ENCODE measurements around the gene CORO1C.

Gene CORO1C

DNA sequence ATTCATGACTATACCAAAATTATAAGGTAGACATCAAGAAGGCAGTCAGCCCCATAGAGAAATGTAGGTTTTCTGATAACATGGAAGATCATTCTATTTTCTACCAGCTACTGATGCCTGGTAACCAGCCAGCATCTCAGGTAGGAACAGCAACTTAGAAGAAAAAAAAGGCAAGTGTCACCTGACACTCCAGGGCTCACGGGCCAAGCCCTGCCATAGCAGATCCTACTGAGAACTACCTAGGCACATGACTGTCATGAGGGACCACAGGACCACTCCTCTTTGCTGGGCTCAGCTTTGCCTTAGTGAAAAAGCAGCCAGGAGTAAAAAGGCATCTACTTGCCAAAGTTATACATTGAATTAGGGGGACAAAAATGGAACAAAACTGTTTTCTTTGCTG, 33.4 kb downstream of the CORO1C start:
- peaks cover 17 to 21% of the 10 kb centered on the region in 2 experiments for H3K4me1 ChIP-seq (ENCODE audit: control insufficient read depth in 1 of 2, insufficient read depth in 2 of 2, low read length in 2 of 2)
- peaks cover 3% of the 10 kb centered on the region for H3K79me1 ChIP-seq (ENCODE audit: low read length)
- H4K12ac ChIP-seq (ENCODE audit: low read depth, low read length): no peak overlapping the region
- H3K4ac ChIP-seq (ENCODE audit: low read depth, low read length): peak overlapping the region; percentile 5
- no peak overlapping the region for H4K91ac ChIP-seq (ENCODE audit: low read depth, low read length)
- H3K27ac ChIP-seq (ENCODE audit: low read depth, low read length): no peak overlapping the region
- no peak overlapping the region for H3K9ac ChIP-seq (ENCODE audit: low read length)
- H3K14ac ChIP-seq (ENCODE audit: low read length): no peak overlapping the region
- no peak overlapping the region for H2AK5ac ChIP-seq (ENCODE audit: low read length)
- H2AFZ ChIP-seq (ENCODE audit: insufficient read depth, low read length, poor library complexity): no peak overlapping the region
- H2BK12ac ChIP-seq (ENCODE audit: low read length): no peak overlapping the region
- H2BK5ac ChIP-seq (ENCODE audit: low read depth, low read length, poor library complexity): no peak overlapping the region
- no peak overlapping the region for H3K18ac ChIP-seq (ENCODE audit: low read length)
- no peaks in the 10 kb centered on the region for H3K9me3 ChIP-seq (ENCODE audit: insufficient read depth, low read depth, low read length)
- no peak overlapping the region for H3K23ac ChIP-seq (ENCODE audit: low read length)
- WGBS (ENCODE audit: extremely low coverage, insufficient coverage, insufficient read length): no CpG with 5 or more reads among the region's 1 CpG
- DNase-seq: no peak
- no peak overlapping the region for H3K4me2 ChIP-seq (ENCODE audit: low read length)
- peaks cover 9% of the 10 kb centered on the region for H3K79me2 ChIP-seq (ENCODE audit: control insufficient read depth, insufficient read depth, low read length, poor library complexity)
- H3K27me3 ChIP-seq (ENCODE audit: insufficient read depth, low read length): no peaks in the 10 kb centered on the region
- peaks cover 6 to 20% of the 10 kb centered on the region in 2 experiments for H3K36me3 ChIP-seq (ENCODE audit: control insufficient read depth in 1 of 2, insufficient read depth in 2 of 2, low read length in 2 of 2)
- no peak overlapping the region for H3K4me3 ChIP-seq (ENCODE audit: low read depth, low read length)
- H2BK120ac ChIP-seq (ENCODE audit: insufficient read depth, low read length, poor library complexity): no peak overlapping the region
- no peak overlapping the region for H4K8ac ChIP-seq (ENCODE audit: low read depth, low read length)

DNA sequence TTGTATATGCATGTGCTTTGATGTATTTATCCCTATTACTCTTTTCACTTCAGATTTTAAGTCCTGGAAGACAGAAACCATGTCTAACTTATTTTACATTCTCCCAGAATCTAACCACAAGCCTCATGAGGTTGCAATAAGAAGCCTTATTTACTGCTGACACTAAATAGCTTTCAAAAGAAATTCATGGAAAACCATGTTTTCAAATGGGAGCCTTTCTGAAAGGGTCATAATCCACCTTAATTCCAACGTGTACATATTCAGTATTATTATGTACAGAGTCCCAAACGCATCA, 34.4 kb downstream of the CORO1C start:
- Histone ChIP-seq H3K79me2 (ENCODE audit: control insufficient read depth, insufficient read depth, low read length, poor library complexity) (peaks cover 8% of the 10 kb centered on the region), H2BK12ac (ENCODE audit: low read length) (no peak overlapping the region), H4K12ac (ENCODE audit: low read depth, low read length) (no peak overlapping the region), H4K8ac (ENCODE audit: low read depth, low read length) (no peak overlapping the region), H2AFZ (ENCODE audit: insufficient read depth, low read length, poor library complexity) (no peak overlapping the region), H3K18ac (ENCODE audit: low read length) (no peak overlapping the region), H3K23ac (ENCODE audit: low read length) (no peak overlapping the region), H3K9ac (ENCODE audit: low read length) (no peak overlapping the region), H3K4me3 (ENCODE audit: low read depth, low read length) (no peak overlapping the region), H3K4ac (ENCODE audit: low read depth, low read length) (no peak overlapping the region), H3K79me1 (ENCODE audit: low read length) (peaks cover 4% of the 10 kb centered on the region), H2BK5ac (ENCODE audit: low read depth, low read length, poor library complexity) (no peak overlapping the region), H3K4me2 (ENCODE audit: low read length) (no peak overlapping the region), H3K27ac (ENCODE audit: low read depth, low read length) (no peak overlapping the region), H4K91ac (ENCODE audit: low read depth, low read length) (no peak overlapping the region), H2AK5ac (ENCODE audit: low read length) (no peak overlapping the region), H3K9me3 (ENCODE audit: insufficient read depth, low read depth, low read length) (no peaks in the 10 kb centered on the region), H3K36me3 (ENCODE audit: control insufficient read depth in 1 of 2, insufficient read depth in 2 of 2, low read length in 2 of 2) (peaks cover 6 to 20% of the 10 kb centered on the region in 2 experiments), H2BK120ac (ENCODE audit: insufficient read depth, low read length, poor library complexity) (no peak overlapping the region), H3K4me1 (ENCODE audit: control insufficient read depth in 1 of 2, insufficient read depth in 2 of 2, low read length in 2 of 2) (peaks cover 13 to 16% of the 10 kb centered on the region in 2 experiments), H3K14ac (ENCODE audit: low read length) (no peak overlapping the region), H3K27me3 (ENCODE audit: insufficient read depth, low read length) (no peaks in the 10 kb centered on the region)
- DNase-seq: no peak
- no CpG with 5 or more reads among the region's 2 CpGs for WGBS (ENCODE audit: extremely low coverage, insufficient coverage, insufficient read length)

DNA sequence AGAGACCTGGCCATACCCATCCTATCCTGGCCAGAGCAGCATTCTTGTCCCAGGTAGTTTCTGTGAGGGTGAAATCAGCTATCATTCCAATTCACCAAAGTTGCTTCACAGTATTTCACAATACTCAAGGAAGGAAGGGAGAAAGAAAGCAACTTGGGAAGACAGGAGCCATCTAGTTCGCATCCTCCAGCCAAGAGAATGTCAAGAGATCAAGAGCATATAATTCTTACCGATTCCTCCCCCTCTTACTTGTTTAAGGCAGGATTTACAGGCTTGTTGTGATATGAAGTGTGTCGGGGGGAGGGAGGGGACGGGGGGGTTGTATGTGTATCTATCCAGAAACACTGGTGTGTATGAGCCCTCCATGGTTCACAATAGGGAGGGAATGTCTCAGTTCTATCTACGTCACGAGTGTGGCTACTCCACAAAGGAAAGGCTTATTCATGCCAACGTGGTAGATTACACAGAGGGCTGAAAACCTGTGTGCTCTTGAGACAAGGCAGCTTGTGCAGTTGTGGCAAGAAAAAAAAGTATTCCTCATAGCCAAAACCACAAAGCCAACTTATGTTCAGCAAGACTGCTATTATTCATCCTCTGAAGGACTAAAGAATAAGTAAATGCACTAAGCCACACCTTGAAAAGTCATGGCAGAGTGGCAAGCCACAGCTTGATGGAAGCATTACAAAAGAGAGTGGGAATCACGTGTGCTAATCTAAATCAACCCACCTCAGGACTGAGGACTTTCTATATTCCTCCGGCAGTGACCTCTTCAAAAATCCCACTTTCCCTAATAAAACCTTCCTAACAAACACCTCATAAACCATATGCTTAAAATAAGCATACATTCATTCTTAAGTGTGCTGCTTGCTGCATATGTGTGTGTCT, 35.0 kb downstream of the CORO1C start:
- peak; percentile 25 to 74 for DNase-seq
- Histone ChIP-seq H2AK5ac (ENCODE audit: low read length) (no peak overlapping the region), H3K27ac (ENCODE audit: low read depth, low read length) (no peak overlapping the region)

DNA sequence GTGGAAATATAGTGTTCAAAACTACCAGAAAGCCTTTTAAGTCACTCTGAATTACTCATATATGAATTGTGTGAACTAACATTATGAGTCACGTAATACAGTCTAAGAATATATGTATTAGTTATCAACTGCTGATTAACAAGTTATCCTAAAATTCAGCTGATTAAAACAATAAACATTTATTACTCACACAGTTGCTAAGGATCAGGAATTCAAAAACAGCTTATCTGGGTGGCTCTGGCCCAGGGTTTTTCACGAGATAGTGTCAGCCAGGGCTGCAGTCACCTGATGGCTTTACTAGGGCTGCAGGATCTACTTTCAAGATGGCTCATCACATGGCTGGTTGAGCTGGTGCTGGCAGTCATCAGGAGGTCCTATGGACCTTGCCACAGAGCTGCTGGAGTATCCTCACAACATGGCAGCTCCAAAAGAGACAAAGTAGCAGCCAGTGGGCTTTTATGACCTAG, 36.5 kb downstream of the CORO1C start:
- H3K79me2 ChIP-seq (ENCODE audit: control insufficient read depth, insufficient read depth, low read length, poor library complexity): peaks cover 10% of the 10 kb centered on the region
- no peak overlapping the region for H3K4me3 ChIP-seq (ENCODE audit: low read depth, low read length)
- H2AFZ ChIP-seq (ENCODE audit: insufficient read depth, low read length, poor library complexity): no peak overlapping the region
- no peak overlapping the region for H4K8ac ChIP-seq (ENCODE audit: low read depth, low read length)
- no peak for DNase-seq
- no peak overlapping the region for H3K27ac ChIP-seq (ENCODE audit: low read depth, low read length)
- H3K27me3 ChIP-seq (ENCODE audit: insufficient read depth, low read length): no peaks in the 10 kb centered on the region
- H3K4me2 ChIP-seq (ENCODE audit: low read length): no peak overlapping the region
- H3K4me1 ChIP-seq (ENCODE audit: control insufficient read depth in 1 of 2, insufficient read depth in 2 of 2, low read length in 2 of 2): peaks cover 23 to 26% of the 10 kb centered on the region in 2 experiments
- no peak overlapping the region for H3K23ac ChIP-seq (ENCODE audit: low read length)
- no peaks in the 10 kb centered on the region for H3K9me3 ChIP-seq (ENCODE audit: insufficient read depth, low read depth, low read length)
- peaks cover 4 to 17% of the 10 kb centered on the region in 2 experiments for H3K36me3 ChIP-seq (ENCODE audit: control insufficient read depth in 1 of 2, insufficient read depth in 2 of 2, low read length in 2 of 2)
- peak overlapping the region; percentile 59 for H3K18ac ChIP-seq (ENCODE audit: low read length)
- no peak overlapping the region for H3K9ac ChIP-seq (ENCODE audit: low read length)
- no peak overlapping the region for H4K12ac ChIP-seq (ENCODE audit: low read depth, low read length)
- no peak overlapping the region for H2BK120ac ChIP-seq (ENCODE audit: insufficient read depth, low read length, poor library complexity)
- no CpG with 5 or more reads among the region's 2 CpGs for WGBS (ENCODE audit: extremely low coverage, insufficient coverage, insufficient read length)
- peaks cover 15% of the 10 kb centered on the region for H3K79me1 ChIP-seq (ENCODE audit: low read length)
- H2BK5ac ChIP-seq (ENCODE audit: low read depth, low read length, poor library complexity): no peak overlapping the region
- no peak overlapping the region for H3K14ac ChIP-seq (ENCODE audit: low read length)
- no peak overlapping the region for H2AK5ac ChIP-seq (ENCODE audit: low read length)
- H4K91ac ChIP-seq (ENCODE audit: low read depth, low read length): no peak overlapping the region
- H2BK12ac ChIP-seq (ENCODE audit: low read length): no peak overlapping the region
- H3K4ac ChIP-seq (ENCODE audit: low read depth, low read length): peak overlapping the region; percentile 89

More for the DNA sequence above, 35.0 kb downstream of the CORO1C start:
- peak overlapping the region; percentile 39 for H3K4ac ChIP-seq (ENCODE audit: low read depth, low read length)
- no peak overlapping the region for H4K8ac ChIP-seq (ENCODE audit: low read depth, low read length)
- H2BK12ac ChIP-seq (ENCODE audit: low read length): no peak overlapping the region
- H2AFZ ChIP-seq (ENCODE audit: insufficient read depth, low read length, poor library complexity): no peak overlapping the region
- H3K4me1 ChIP-seq (ENCODE audit: control insufficient read depth in 1 of 2, insufficient read depth in 2 of 2, low read length in 2 of 2): peaks cover 15 to 18% of the 10 kb centered on the region in 2 experiments
- H3K9ac ChIP-seq (ENCODE audit: low read length): no peak overlapping the region
- H3K36me3 ChIP-seq (ENCODE audit: control insufficient read depth in 1 of 2, insufficient read depth in 2 of 2, low read length in 2 of 2): peaks cover 6 to 20% of the 10 kb centered on the region in 2 experiments
- no peak overlapping the region for H2BK5ac ChIP-seq (ENCODE audit: low read depth, low read length, poor library complexity)
- H4K12ac ChIP-seq (ENCODE audit: low read depth, low read length): no peak overlapping the region
- H3K79me2 ChIP-seq (ENCODE audit: control insufficient read depth, insufficient read depth, low read length, poor library complexity): peaks cover 8% of the 10 kb centered on the region
- WGBS (ENCODE audit: extremely low coverage, insufficient coverage, insufficient read length): 100% methylated on average over 1 of the region's 9 CpGs
- no peak overlapping the region for H3K4me3 ChIP-seq (ENCODE audit: low read depth, low read length)
- no peak overlapping the region for H3K4me2 ChIP-seq (ENCODE audit: low read length)
- H3K23ac ChIP-seq (ENCODE audit: low read length): no peak overlapping the region
- no peak overlapping the region for H2BK120ac ChIP-seq (ENCODE audit: insufficient read depth, low read length, poor library complexity)
- no peak overlapping the region for H4K91ac ChIP-seq (ENCODE audit: low read depth, low read length)
- H3K18ac ChIP-seq (ENCODE audit: low read length): no peak overlapping the region
- H3K79me1 ChIP-seq (ENCODE audit: low read length): peaks cover 7% of the 10 kb centered on the region
- no peaks in the 10 kb centered on the region for H3K9me3 ChIP-seq (ENCODE audit: insufficient read depth, low read depth, low read length)
- no peak overlapping the region for H3K14ac ChIP-seq (ENCODE audit: low read length)
- no peaks in the 10 kb centered on the region for H3K27me3 ChIP-seq (ENCODE audit: insufficient read depth, low read length)
